HG03196 (cell line): ENCODE measurements around the gene EPHA10.

ENCODE experiments used
- ATAC-seq: cut with Tn5 transposase; IDR thresholded peaks from one replicate; pipeline ENCODE4 v1.9.1; 2021; ENCODE audit not compliant: unreplicated experiment

The EPHA10 gene

GRCh38 chr1:37676281-37677142, 88.4 kb downstream of the EPHA10 start:
- ATAC-seq = no peak

DNA sequence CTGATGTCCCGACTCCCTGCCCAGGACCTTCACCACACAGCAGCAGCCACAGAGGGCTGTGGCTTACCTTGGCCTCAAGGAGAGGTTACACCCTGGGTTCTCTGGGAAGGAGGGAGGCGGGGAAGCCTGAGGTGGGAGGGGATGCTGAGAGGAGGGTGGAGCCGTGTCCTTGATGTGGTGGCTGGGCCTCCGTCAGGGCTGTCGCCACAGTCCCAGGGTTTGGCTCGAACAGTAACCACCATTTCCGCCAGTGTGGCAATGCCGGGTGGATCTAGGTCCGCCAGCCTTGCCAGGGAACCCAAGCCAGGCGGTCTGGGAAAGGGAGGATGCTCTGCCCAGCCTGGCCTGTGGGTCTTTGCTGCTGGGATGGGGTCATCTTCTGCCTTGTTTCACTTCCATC, 91.0 kb downstream of the EPHA10 start:
- no peak for ATAC-seq

DNA sequence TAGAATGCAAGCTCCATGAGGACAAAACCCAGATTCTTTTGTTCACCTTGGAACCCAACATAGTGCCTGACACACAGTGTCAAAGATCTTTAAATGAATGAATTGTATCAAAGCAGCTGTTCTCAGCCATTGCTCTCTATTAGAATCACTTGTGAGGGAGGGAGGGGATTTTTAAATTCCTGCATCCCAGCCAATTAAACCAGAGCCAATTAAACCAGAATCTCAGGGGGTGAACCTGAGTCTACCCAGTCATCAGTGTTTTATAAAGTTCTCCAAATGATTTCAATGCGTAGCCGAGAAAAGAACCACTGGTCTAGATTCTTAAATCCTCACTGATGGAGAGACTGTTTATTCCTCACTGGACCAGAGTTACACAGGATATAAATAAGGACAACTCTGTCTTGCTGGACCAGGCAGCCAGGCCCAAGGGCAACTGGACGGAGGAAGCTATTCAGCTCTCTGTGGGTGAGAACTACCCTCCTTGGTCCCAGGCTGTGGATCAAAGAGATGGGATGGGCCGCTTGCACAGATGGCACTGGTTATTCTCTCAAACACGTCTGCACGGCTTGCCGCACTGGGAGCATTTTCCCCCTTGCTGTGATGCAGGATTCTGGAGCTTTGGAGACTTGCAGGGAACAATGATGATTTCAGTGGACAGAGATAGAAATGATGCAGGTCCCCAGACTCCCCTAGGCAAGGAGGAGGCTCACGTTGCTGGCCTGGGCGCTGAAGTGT, 92.6 kb downstream of the EPHA10 start:
- no peak for ATAC-seq

GRCh38 chr1:37671261-37671660, 93.7 kb downstream of the EPHA10 start:
- ATAC-seq = no peak

DNA sequence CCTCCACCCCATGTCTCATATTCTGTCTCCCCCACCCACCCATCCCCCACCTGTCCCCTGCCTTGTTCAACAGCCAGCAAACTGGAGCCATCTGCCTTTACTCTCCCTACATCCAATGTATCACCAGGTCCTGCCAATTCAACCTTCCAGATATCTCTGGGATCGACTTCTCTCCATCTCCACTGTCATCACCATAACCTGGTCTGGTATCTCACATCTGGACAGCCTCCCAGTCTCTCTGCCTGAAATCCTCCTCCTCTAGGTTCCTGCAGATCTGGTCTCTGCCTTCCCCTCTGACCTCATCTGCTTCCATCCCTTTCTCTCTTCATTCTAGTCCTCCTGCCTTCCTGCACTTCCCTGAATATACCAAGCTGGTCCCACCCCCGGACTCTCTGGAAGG, 94.8 kb downstream of the EPHA10 start:
- no peak for ATAC-seq

- ATAC-seq = no peak
Observed at GRCh38 chr1:37667023-37667671, 97.8 kb downstream of the EPHA10 start.

GRCh38 chr1:37666241-37666867, 98.6 kb downstream of the EPHA10 start:
- no peak for ATAC-seq
